Measurements from ENCODE around the gene YBX2.
"Not testable (repeated sequence)": the region's sequence is repeated elsewhere in the genome, so short reads cannot be mapped to it uniquely, and the experiment has no call there.

Gene YBX2

DNA sequence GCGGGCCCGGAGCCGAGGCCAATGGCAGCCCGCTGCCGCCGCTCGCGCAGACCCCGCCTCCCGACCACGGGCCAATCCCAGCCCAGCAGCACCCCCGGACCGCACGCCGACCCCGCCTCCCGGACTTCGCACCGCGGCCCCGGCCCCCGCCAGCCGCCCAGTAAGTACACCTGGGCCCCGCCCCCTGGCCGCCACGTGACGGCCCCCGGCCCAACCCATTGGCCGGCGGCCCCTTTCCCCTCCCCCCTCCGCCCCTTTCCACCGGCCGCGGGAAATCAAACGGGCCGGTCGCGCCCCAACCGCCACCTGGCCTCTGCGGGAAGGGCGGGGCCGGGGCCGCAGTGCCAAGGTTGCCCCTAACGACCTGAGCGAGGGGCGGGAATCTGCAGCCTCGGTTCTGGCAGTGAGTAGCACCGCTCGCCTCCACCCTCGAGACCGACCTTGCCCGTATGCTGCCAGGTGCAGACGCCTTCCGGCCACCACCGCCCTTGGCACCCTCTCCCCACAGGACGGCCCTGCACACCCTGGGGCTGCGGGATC lies at the start of gene YBX2:
Gene YBX2, minus strand, starts transcription at position 26 of the 540 bp plus-strand sequence. CDS start 139 bp downstream, outside the sequence.
- CTCF ChIA-PET: no interaction called here
- TF ChIP-seq ELF4 (IDR thresholded peaks at IDR 0.05) (no peak), ARNT (IDR thresholded peaks at IDR 0.05) (no peak), ZNF384 (IDR thresholded peaks at IDR 0.05) (no peak), NFRKB (IDR thresholded peaks at IDR 0.05) (no peak), TARDBP (IDR thresholded peaks at IDR 0.05) (no peak), L3MBTL2 (conservative IDR thresholded peaks at IDR 0.05) (peak; percentile 70)
- no peak for DNase-seq (ENCODE audit: extremely low spot score)
- POLR2A ChIA-PET: no interaction called here

DNA sequence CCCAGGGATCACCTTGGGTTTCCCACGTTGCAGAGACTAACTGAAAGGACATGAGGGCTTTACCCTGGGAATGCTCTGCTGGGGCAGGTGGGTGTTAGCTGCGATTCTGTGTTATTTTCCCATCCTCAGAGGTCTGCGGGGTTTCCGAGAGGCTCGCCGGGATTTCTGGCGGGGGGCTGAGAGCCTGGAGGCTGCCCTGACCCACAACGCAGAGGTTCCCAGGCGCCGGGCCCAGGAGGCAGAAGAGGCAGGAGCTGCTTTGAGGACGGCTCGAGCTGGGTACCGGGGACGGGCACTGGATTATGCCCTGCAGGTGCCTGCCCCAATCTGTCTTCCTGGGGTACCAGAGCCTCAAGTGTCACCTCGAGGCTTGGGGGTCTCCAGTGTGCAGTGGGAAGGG lies 48.8 kb upstream of the YBX2 start:
- no peak for DNase-seq (ENCODE audit: extremely low spot score)
- CTCF ChIA-PET: no interaction called here
- TF ChIP-seq L3MBTL2 (conservative IDR thresholded peaks at IDR 0.05): no peak
- no peak for TF ChIP-seq FOXM1 (IDR thresholded peaks at IDR 0.05; ENCODE audit: borderline replicate concordance)
- no peak for TF ChIP-seq CTBP1 (IDR thresholded peaks at IDR 0.05; ENCODE audit: borderline replicate concordance)
- TF ChIP-seq ZNF384 (IDR thresholded peaks at IDR 0.05): no peak
- POLR2A ChIA-PET: no interaction called here

DNA sequence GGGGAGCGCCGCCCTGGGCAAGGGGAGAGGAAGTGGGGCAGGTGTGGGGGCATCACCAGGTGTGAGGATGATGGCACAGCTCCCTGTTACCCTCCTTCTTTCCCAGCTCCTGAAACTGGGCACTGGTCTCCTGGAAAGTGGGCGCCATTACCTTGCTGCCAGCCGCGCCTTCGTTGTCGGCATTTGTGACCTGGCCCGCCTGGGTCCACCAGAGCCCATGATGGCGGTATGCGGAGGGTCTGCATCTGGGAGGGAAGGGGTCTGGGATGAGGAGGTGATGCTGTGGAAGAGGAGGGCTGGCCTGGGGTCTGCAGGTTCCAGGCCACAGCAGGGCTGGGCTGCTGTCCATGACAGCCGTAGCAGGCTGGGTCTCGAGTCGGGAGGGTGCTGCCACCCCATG lies 47.4 kb upstream of the YBX2 start:
- no peak for DNase-seq (ENCODE audit: extremely low spot score)
- CTCF ChIA-PET: interaction anchor here (0.6 kb wide), 1 partner anchor 331 kb away, joined by 3 read pairs; no protein-coding TSS in a partner anchor
- POLR2A ChIA-PET: interaction anchor here (1.0 to 1.2 kb wide), 2 partner anchors 9 to 12 kb away, joined by 3 to 6 read pairs; partner anchors contain the start of gene NEURL4
- TF ChIP-seq, protein P1, sequence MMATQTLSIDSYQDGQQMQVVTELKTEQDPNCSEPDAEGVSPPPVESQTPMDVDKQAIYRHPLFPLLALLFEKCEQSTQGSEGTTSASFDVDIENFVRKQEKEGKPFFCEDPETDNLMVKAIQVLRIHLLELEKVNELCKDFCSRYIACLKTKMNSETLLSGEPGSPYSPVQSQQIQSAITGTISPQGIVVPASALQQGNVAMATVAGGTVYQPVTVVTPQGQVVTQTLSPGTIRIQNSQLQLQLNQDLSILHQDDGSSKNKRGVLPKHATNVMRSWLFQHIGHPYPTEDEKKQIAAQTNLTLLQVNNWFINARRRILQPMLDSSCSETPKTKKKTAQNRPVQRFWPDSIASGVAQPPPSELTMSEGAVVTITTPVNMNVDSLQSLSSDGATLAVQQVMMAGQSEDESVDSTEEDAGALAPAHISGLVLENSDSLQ (IDR thresholded peaks at IDR 0.05): no peak
- TF ChIP-seq SP1 (IDR thresholded peaks at IDR 0.05) (no peak), NFRKB (IDR thresholded peaks at IDR 0.05) (no peak), ARNT (IDR thresholded peaks at IDR 0.05) (no peak), L3MBTL2 (conservative IDR thresholded peaks at IDR 0.05) (no peak)

DNA sequence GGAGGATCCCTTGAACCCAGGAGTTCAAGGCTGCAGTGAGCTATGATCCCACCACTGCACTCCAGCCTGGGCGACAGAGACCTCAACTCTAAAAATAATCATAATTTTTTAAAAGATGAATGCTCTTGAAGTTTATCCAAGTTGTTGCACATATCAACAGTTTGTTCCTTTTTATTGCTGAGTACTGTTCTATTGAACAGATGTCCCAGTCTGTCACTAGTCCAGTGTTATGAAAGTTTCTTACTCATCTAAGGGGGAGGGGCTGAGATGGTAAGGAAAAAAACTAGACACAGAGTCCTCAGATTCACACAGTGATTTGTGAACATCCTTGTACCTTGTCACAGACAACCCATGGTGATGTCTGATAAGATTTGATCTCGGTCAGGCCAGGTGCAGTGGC lies 45.7 kb upstream of the YBX2 start:
- POLR2A ChIA-PET: interaction anchor here (0.6 kb wide), 1 partner anchor 11 kb away, joined by 3 read pairs; no protein-coding TSS in a partner anchor
- CTCF ChIA-PET: no interaction called here
- TF ChIP-seq HDGF (IDR thresholded peaks at IDR 0.05; ENCODE audit: borderline replicate concordance): no peak
- no peak for DNase-seq (ENCODE audit: extremely low spot score)

DNA sequence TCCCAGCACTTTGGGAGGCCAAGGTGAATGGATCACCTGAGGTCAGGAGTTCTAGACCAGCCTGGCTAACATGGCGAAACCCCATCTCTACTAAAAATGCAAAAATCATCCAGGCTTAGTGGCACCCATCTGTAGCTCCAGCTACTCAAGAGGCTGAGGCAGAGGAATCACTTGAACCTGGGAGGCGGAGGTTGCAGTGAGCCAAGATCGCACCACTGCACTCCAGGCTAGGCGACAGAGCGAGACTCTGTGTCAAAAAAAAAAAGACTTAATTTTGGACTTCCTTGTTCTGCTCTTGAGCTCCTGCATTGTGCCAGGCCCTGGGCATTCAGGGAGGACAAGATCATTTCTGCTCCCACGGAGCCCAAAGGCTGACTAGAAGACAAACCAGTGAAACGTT lies 43.2 kb upstream of the YBX2 start:
- CTCF ChIA-PET; DNase-seq (ENCODE audit: extremely low spot score): not testable (repeated sequence)
- POLR2A ChIA-PET: interaction anchor here (1.0 to 1.1 kb wide), 2 partner anchors 13 to 24 kb away, joined by 5 to 6 read pairs; no protein-coding TSS in a partner anchor

DNA sequence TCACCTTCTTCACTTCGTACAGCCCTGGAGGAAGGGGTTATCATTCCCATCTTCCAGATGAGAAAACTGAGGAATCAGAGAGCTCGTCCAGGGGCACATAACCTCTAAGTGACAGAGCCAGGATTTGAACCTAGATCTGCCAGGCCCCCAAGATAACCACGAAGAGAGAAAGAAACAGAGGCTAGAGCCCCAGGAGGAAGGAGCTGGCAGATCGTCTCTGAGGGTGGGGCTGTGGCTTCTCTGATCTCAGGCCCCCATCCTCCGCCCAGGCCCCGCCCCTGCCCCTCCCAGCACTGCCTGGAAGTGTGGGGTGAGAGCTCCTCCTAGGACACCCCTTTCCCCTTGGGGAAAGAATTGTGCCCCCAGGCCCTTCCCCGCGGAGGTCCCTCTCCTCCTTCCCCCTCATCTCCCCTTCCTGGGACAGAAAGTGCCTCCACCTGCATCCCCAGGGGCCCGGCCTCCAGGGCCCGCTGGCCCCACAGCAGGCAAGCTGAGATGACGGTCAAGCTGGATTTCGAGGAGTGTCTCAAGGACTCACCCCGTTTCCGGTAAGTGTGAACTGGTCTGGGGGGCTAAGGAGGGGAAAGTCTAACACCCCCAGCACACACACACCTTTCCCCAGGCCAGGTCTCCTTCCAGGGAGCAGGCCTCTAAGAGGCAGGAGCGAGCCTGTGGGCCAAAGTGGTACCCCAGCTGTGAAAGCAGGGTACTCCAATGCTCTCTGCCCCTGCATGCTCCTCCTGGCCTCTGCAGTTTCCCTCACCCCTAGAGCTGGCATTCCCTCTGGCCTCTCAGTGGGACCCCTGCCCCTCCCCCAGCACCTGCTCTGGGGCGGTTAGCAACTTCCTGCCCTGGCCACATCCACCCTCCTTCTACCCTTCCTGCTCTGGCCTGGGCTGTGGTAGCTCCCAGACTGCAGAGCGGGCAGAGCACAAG lies 42.1 kb upstream of the YBX2 start, which contains the start of gene ACAP1:
Gene ACAP1, plus strand, starts transcription at position 290 of the 936 bp plus-strand sequence. Its CDS starts 206 bp downstream, at position 496.
- DNase-seq (ENCODE audit: extremely low spot score): no peak
- no peak for TF ChIP-seq FOXK2 (IDR thresholded peaks at IDR 0.05)
- TF ChIP-seq HDGF (IDR thresholded peaks at IDR 0.05; ENCODE audit: borderline replicate concordance): no peak
- no peak for TF ChIP-seq CTBP1 (IDR thresholded peaks at IDR 0.05; ENCODE audit: borderline replicate concordance)
- TF ChIP-seq TARDBP (IDR thresholded peaks at IDR 0.05): no peak
- TF ChIP-seq SP1 (IDR thresholded peaks at IDR 0.05): no peak
- TF ChIP-seq L3MBTL2 (conservative IDR thresholded peaks at IDR 0.05): no peak
- TF ChIP-seq LEF1 (IDR thresholded peaks at IDR 0.05; ENCODE audit: borderline replicate concordance): no peak
- TF ChIP-seq, protein P1 (IDR thresholded peaks at IDR 0.05): no peak
- no peak for TF ChIP-seq FOXM1 (IDR thresholded peaks at IDR 0.05; ENCODE audit: borderline replicate concordance)
- TF ChIP-seq ELF4 (IDR thresholded peaks at IDR 0.05): no peak
- no peak for TF ChIP-seq ZNF384 (IDR thresholded peaks at IDR 0.05)
- no peak for TF ChIP-seq SUZ12 (IDR thresholded peaks at IDR 0.05)
- TF ChIP-seq NFRKB (IDR thresholded peaks at IDR 0.05): no peak
- no peak for TF ChIP-seq BHLHE40 (IDR thresholded peaks at IDR 0.05; ENCODE audit: borderline replicate concordance)
- TF ChIP-seq ARNT (IDR thresholded peaks at IDR 0.05): no peak
- no peak for TF ChIP-seq FOXA1 (IDR thresholded peaks at IDR 0.05)
- ChIA-PET CTCF (no interaction called here), POLR2A (no interaction called here)

DNA sequence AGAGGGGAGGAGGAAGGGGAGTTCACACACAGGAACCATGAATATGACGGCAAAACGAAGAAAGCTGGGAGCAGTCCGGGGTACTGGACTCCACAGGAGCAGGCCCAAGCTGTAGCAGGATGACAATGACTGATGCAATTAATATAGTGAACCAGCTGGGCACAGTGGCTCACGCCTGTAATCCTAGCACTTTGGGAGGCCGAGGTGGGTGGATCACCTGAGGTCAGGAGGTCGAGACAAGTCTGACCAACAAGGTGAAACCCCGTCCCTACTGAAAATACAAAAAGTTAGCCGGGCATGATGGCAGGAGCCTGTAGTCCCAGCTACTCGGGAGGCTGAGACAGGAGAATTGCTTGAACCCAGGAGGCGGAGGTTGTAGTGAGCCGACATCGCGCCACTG lies 41.3 kb upstream of the YBX2 start:
- POLR2A ChIA-PET; CTCF ChIA-PET; DNase-seq (ENCODE audit: extremely low spot score): not testable (repeated sequence)

Data from HEK293T (cell line).